ENCODE results near the gene CPHXL2.

CPHXL2 gene

DNA sequence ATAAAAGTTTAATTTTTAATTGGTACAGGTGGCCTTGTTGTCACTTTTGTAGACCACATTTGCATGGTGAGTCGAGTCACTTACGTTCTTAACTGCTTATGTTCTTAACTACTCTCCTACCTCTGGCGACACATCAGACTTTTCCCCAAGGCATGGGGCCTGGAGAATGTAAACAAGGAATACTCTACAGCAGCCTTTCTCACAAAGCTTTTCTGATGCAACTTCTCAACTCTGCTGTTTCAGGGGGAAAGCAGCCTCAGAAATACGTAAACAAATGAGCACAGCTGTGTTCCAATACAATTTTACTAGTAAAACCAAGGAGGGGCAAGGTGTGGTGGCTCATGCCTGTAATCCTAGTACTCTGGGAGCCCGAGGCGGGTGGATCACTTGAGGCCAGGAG lies 36.2 kb downstream of the CPHXL2 start:
- DNase-seq (ENCODE audit: low spot score): no peak

DNA sequence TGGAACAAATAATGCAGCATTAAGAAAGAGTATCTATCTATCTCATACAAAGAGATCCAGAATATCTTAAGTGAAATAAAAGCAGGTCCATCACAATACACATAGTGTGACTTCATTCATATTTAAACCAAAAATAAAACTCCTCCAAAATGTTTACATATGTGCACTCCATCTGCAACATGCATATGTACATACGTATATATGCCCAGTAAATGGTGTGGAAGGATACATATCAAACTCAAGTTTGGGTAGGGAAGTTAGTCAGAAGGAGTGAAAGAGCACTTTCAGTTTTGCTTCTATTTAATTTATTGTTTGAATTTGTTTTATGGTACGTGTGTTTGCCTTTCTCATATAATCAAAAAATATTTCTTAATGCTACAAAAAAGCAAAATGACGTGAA lies 41.8 kb downstream of the CPHXL2 start:
- no peak for DNase-seq (ENCODE audit: low spot score)

DNA sequence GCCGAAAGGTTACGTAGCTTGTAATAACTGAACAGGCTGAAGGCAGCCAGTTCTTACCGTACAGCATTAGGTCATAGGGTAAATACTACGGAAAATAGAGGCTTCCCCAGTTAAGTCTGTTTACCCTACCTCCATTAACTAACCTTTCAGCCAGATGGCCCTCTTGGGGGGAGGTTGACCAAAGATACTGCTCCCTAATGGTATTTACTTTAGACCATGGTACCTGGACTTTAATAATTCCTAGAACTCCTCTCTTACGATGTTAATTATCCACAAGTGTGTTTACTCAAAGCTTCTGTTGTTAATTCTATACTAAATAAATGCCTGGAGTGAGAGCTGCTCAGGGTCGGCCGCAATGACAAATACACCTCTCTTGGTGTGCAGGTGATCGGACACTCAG lies 44.0 kb downstream of the CPHXL2 start:
- no peak for DNase-seq (ENCODE audit: low spot score)

DNA sequence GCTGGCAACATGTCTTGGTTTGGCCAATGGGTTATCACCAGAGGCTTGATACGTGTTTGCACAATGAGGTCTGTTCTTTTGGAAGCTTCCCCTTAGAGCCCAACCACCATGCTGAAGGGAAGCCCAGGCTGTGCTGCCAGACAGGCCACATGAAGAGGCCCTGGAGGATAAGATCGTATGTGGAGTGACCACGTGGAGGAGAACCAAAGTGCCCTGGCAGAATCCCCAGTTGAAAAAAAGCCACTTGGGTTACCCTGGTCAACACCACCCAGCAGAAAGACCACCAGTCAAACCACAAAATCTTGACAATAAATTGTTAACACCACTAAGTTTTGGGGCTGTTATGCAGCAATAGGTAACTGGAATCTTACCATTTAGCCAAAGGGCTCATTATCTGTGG lies 46.8 kb downstream of the CPHXL2 start:
- DNase-seq (ENCODE audit: low spot score): no peak

DNA sequence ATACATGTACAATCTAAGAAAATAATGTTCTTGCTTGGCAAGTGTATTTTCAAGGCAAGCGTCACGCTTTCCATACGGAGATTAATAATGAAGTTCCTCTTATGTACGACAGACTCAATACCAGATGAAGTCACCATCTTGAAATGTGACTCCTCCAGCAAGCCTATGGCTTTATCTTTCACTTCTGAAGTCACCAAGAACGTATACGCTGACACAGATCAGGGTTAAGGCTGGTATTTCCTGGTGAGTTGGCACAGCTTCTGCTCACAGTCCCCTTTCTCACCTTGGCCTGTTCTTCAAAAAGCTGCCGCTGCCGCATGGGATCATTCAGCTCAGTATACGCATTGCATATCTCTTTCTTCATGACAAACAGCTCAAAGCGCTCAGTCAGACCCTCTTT lies 47.7 kb downstream of the CPHXL2 start:
- DNase-seq (ENCODE audit: low spot score): no peak

DNA sequence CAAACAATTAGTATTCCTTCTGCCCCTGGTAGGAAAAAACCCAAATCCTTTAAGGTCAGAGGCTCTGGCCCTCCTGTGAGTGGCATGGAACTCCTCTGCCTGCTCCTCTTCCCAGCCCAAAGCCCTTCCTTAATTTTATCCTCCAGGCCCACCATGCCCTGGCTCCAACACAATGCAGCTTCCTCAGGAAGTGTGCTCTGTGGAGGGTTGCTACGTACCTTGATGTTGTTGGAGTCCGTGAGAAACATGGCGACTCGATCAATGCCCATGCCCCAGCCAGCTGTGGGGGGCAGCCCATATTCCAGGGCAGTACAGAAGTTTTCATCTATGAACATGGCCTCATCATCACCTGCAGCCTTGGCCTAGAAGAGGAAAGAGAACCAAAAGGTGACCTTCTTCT lies 48.5 kb downstream of the CPHXL2 start:
- DNase-seq (ENCODE audit: low spot score): no peak

DNA sequence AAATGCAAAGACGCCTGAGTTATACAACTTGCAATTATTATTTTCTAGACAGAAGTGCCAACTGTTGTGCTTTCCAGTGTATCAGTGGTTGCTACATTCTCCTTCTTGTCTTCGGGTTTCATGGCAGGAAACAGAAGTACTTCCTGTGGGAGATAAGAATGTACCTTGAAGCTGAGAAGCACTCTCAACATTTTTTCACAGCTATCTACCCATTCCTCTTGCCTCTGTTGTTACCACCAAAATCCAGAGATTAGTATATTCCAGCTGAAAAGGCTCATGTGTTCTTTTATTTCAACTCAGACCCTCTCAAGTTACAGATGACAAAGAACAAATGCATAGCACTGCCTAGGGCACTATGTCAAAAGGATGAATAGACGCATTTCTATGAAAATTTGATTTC lies 49.0 kb downstream of the CPHXL2 start:
- DNase-seq (ENCODE audit: low spot score): no peak

DNA sequence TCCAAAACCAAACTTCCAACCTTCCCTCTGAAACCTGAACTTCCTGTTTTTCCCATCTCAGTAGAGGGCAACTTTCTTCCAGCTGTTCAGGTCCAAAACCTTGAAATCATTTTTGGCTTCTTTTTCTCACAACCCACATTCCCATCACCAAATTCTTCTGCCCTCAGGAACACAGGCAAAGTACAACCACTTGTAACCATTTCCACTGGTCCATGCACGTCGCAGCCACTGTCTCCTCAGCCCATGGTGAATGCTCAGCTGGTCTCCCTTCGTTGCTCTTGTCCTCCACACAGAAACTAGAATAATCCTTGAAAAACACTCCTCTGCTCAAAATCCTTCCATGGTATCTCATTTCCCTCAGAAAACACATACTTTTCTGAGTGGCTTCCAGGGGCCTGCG lies 50.0 kb downstream of the CPHXL2 start:
- no peak for DNase-seq (ENCODE audit: low spot score)

DNA sequence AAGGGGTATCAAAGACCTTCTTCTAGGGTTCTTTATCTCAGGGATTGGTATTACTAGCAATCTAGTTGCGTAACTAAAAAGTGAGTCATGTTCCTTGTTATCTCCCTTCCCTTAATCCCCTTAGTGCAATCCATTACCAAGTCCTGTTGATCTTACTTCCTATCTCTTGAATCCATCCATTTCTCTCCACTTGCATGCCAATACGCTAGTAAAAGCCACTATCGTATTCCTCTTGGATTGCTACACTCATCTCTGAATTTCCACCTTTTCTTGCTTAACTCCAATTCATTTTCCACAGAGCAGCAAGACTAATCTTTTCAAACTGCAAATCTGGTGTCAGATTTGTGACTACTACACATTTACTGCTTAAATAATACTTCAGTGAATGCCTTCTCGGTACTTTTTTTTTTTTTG lies 51.9 kb downstream of the CPHXL2 start:
- no peak for DNase-seq (ENCODE audit: low spot score)

DNA sequence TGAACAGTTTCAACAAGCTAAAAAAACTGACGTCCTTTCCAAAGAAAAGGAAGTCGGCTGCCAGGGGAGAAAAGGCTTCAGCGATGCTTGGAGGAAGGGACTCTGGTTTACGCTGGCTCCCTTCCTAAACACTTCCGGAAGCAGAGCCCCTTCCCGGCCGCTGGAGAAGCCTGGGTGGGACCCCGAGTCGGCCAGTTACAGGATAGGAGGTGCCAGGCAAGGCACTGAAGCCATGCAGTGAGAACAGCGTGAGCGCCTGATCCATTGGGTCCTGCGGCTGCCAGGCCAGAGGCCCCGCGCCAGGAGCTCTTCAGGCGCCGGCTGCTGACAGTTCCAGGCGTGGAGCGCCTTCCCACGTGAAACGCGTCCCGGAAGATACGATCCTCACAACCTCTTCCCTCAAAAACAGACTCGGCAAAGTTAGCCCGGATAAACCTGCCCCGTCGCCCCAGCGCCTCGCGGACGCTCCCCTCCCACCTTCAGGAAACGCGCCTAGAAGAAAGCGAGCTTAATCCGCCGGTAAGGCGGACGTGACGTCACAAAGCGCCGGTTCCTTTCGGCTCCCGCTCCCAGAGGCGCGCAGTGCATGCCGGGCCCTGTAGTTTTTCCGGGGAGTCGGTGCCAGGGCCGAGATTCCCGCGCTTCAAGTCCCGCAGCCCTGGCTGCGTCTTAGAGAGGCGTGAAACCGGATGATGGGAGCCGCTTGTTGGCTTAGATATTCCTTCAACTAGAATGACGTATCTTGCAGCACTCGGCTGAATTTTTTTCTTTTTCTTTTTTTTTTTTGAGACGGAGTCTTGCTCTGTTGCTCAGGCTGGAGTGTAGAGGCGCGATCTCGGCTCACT lies 53.8 kb downstream of the CPHXL2 start, which contains the start of gene ADAT1:
Gene ADAT1, minus strand, starts transcription at position 521 of the 845 bp plus-strand sequence. CDS start 2,482 bp downstream, outside the sequence.
- DNase-seq (ENCODE audit: low spot score): peak; percentile 96

DNA sequence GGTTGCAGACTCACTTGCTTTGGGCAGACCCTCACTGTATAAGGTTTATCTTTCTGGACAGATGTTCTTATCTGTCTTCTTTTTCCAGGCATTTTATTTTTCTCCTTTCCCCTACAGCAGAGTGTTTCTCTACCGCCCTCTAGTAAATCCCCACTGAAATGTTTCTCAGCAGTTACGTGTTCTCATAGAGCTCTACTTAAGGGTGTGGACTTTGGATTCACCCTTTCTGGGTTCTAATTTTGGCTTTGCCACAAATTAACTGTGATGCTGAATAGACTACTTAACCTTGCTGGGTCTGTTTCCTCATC lies 55.7 kb downstream of the CPHXL2 start:
- peak; percentile 22 for DNase-seq (ENCODE audit: low spot score)

DNA sequence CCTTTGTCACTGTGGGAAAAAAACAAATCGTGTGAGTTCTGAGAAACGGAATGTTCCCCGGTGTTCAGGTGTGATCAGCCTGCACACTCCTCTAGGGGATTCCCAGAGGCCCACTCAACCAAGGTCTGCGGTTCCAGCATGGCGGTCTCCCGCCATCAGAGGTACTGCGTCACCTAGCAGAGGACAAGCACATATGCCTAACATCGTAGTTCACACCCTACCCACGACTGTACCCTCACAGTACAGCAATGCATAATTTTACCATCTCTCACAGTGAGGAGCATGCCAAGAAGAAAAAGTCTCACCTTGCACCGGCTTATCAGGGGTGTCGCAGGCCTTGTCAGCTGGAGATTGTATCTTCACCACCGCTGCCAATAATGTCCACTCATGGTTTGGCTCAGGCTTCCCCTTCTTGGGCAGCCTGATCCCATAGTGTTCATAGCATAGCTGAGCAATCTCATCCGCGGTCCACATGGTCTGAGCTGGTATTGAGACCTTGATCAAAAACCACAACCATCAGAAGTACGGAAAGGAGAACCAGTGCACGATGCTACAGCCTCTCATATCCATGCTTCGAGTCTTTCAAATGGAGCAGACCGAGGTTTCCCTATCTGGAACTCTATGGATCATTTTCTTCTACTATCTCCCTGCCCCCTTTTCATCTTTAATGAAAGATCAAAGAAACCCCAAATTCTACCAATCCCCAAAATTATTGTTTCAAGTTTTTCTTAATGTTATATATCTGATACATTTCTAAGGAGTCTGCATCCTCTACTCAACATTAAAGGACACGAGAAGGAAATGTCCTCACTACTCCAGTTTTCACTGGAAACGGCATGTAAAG lies 56.3 kb downstream of the CPHXL2 start:
- DNase-seq (ENCODE audit: low spot score): peak; percentile 20

DNA sequence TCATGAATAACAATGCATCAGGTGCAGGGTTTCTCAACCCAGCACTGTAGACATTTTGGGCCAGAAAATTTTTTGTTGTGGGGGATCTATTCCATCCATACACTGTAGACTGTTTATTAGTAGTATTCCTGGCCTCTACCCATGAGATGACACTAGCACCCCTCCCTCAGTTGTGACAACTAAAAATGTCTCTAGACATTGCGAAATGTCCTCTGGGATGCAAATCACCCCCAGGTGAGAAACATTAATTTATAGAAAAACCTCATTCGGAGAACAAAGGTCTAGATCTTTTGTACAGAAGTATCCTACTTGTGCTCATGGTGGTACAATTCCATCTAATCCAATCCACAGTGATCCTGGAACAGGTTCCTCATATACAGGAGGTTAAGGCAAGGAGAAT lies 58.0 kb downstream of the CPHXL2 start:
- DNase-seq (ENCODE audit: low spot score): no peak

DNA sequence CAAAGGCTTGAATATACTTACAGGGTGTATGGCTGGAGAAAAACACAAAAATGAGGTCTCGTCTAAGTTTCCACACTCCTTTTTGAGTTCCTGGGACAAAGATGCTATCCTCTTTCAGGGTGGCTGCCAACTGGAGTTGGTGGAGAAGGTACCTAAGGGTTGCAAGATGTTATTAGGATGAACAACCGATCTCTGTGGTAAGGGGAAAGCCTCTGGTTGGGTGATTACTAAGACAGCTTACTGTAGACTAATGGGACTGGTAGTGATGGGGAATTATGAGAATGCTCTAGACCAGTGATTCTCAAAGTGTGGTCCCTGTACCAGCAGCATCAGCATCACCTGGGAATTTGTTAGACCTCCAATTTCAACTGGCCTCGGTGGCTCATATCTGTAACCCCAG lies 59.7 kb downstream of the CPHXL2 start:
- no peak for DNase-seq (ENCODE audit: low spot score)

DNA sequence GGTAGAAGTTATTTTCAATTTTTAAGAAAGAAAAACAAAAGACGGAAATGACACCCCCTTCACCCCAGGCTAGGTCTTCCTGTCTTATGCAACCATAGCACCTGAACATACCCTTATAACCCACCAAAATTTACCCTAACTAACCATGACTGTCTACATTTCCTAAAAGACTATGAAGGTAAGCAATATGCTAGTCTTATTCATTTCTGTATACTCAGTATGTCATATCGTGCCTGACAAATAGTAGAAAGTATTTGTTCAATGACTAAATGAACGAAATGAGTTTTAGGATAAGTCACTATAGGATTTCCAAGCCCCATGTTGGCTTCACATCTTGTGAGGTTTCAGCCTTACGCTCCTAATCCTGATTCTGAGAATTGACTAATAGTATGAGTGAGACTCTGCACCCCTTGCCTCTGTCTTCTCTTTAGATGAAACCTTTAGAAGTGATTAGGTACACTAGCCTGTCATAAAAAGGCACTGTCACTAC lies 60.2 kb downstream of the CPHXL2 start:
- DNase-seq (ENCODE audit: low spot score): peak; percentile 13

DNA sequence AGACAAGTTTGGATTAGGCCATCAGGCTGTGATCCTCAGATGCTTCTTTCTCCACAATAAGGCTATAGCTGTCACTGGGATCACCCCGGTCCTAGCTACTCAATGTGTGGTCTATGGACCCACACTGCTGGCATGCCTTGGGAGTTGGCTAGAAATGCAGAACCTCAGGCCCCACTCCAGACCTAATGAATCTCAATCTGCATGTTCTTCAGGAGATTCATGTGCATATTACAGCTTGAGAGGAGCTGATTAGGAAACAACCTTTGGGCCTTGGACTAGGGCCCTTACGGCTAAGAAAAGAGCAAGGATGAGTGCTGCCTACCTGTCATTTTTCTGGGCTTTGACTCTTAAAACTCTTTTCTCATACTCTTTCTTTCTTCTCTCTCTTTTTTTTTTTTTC lies 61.2 kb downstream of the CPHXL2 start:
- no peak for DNase-seq (ENCODE audit: low spot score)

DNA sequence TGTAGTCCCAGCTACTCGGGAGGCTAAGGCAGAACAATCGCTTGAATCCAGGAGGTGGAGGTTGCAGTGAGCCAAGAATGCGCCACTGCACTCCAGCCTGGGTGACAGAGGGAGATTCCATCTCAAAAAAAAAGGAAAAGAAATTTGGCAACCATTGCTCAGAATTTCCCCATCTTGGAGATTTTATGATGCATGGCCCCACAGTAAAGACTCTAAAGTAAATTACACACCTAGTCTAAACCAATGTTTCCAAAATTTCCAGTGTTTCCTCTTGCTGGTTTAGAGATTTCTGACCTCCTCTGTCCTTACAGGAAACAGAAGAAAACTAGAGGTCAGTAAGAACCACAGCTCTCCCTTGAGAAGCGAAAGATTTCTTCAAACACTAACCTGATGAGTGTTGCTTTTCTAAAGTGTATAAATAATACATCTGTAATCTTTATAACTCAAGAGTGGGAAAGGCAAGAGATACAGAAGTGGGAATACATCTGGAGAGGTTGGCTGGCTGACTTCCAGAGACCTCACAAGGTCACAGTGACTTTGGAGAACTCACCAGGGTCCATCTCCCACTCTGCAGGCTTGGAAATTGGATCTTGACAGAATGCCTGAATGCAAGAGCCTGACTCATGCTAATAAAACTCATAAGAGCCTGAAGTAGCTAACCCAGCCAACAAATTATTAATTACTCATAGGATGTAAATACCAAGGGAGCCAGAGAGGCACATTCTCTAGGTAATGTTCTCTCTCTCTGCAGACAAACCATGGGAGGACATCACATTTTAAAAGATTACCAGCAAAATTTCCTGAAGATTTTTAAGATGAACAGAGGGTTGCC lies 62.5 kb downstream of the CPHXL2 start:
- DNase-seq (ENCODE audit: low spot score): no peak
